GM13977 (cell line): ENCODE results near the gene NECTIN3.

Experiments used
- DNase-seq: peaks from one replicate; pipeline ENCODE4 v3.0.0; 2012; ENCODE audit warnings: low spot score
- in situ Hi-C: fragments of 300-500 bp; cut with MboI; formaldehyde crosslinking; loops from one replicate; pipeline ENCODE4 v1.12.0; 2022; ENCODE audit warnings: low sequenced_read_pairs, low pct_unique_long_range_greater_than_20kb, mixed read lengths, inconsistent platforms; ENCODE audit not compliant: unreplicated experiment
- TF ChIP-seq, protein P1 (sequence below): IDR thresholded peaks from 2 replicates; pipeline ENCODE4 v1.5.1; 2012; ENCODE audit warnings: mild to moderate bottlenecking, control low read depth; ENCODE audit not compliant: insufficient read depth; ENCODE audit errors: extremely low read depth, missing control alignments

NECTIN3 gene

DNA sequence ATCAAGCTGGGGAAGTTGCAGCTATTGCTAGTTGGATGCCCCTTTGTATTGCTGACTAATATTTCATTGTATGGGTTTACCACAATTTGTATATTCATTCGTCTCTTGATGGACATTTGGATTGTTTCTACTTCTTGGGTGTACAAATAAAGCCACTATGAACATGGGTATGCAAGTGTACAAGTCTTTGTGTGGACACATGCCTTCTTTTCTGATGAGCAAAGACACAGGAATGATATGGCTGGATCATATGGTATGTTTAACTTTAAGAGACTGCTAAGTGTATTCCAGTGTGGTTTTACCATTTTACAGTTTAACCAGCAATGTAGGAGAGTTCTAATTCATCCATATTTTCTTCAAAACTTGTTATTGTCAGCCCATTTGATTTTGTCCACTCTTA lies 32.2 kb downstream of the NECTIN3 start:
- no peak for DNase-seq
- TF ChIP-seq, protein P1, sequence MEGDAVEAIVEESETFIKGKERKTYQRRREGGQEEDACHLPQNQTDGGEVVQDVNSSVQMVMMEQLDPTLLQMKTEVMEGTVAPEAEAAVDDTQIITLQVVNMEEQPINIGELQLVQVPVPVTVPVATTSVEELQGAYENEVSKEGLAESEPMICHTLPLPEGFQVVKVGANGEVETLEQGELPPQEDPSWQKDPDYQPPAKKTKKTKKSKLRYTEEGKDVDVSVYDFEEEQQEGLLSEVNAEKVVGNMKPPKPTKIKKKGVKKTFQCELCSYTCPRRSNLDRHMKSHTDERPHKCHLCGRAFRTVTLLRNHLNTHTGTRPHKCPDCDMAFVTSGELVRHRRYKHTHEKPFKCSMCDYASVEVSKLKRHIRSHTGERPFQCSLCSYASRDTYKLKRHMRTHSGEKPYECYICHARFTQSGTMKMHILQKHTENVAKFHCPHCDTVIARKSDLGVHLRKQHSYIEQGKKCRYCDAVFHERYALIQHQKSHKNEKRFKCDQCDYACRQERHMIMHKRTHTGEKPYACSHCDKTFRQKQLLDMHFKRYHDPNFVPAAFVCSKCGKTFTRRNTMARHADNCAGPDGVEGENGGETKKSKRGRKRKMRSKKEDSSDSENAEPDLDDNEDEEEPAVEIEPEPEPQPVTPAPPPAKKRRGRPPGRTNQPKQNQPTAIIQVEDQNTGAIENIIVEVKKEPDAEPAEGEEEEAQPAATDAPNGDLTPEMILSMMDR, result no peak
- in situ Hi-C loops, result no loop called here

DNA sequence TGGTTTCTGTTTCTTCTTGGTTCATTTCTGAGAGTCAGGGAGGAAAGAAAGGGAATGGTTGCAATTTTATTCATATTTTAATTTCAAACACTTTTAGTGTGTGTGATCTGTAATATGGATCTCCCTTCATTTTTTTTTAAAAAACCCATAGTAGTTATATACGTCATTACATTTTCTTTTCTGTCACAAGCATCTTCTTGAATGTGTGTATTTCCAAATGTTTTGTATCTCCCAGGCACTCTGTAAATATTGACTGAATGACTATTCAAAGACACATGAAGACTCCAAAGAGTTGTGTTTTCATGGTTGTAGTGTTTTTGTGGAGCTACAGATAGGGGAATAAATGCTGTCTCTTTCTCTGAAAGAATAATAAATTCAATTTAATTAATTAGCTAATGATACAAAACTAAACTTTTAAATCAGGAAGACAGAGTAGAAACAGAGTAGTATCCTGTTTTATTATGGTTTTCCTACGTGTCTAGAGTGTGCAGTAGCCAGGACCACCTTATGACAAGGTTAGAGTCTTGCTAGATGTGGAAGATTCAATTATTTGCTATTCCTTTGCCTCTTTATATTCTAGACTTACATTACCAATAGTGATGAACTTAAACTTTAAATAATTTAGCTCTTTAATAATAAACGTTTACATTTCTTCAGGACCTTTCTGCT lies 35.5 kb downstream of the NECTIN3 start:
- TF ChIP-seq, protein P1, result no peak
- no peak for DNase-seq
- in situ Hi-C loops, result no loop called here

DNA sequence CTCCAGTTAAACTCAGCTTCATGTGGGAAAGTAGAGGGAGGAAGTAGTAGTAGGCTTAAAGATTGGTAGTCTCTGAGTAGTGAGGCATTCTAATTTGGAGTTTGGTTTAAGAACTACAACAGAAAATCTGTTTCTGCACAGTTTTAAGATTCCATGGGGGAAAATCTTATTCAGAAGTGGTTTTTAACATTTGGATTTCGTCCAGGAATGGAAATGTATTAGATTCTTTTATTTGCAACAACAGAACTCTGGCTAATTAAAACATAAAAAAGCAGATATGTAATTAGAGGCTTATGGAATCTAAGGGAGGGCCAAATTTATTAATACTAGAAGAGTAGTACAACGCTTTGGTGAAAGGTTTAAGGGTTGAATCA lies 36.0 kb downstream of the NECTIN3 start:
- TF ChIP-seq, protein P1, result no peak
- no peak for DNase-seq
- in situ Hi-C loops, result no loop called here

DNA sequence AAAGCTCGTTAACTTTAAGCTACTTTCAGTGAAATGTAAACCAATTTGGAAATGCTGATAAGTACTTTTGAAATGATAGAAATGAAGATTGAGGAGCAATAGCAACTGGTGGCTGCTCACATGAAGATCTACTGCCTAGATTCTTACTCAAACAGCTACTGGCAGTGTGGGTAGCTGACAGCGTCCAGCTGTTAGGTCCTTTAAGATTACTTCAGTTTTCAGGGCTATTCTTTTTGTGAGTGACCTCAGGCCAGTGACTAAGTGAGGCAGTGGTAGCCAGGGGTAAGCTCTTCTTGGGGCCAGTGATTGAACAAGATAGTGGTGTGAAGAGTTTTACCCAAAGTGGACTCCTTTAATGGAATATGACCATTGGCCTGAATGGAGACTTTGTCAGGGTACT lies 41.3 kb downstream of the NECTIN3 start:
- in situ Hi-C loops, result no loop called here
- TF ChIP-seq, protein P1, result no peak
- DNase-seq, result no peak

DNA sequence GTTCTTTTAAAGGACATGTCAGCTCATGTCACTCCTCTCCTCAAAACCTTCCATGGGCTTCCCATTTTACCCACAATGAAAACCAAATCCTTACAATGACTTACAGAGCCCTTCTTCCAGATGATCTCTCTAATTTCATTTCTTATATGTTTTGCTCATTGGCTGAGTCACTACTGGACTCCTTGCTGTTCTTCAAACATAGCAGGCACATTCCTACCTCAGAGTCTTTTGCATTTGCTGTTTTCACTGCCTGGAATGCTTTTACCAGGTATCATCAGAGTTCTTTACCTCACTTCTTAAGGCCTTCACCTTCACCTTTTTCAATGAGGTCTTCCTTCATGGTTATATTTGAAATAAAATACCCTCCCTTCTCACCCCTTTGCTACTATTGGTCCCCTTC lies 57.3 kb downstream of the NECTIN3 start:
- DNase-seq, result no peak
- TF ChIP-seq, protein P1, result no peak
- in situ Hi-C loops, result no loop called here

DNA sequence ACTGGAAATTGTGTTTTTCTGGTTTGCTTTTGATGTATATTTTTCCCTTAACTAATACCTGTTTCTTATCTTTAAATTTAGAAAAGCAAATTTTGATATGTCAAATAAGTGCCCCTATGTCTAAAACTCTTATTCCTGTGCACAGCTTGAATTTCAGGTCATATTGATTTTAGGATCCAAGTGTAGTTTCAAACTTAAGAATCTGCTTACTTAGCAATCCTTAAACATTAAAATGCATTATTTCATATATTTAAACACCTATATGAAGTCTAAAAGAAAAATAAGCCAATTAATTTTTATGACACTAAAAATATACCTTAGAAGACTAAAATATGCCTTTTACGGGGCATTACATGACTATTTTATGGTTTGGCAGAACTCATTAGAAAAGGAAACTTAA lies 59.2 kb downstream of the NECTIN3 start:
- in situ Hi-C loops, result no loop called here
- TF ChIP-seq, protein P1, result no peak
- DNase-seq, result no peak
